HepG2 (cell line): Measurements from ENCODE around the gene TOX4.

Source experiments
- E2F1 ChIP-seq: sonication (generic); formaldehyde crosslinking; IDR thresholded peaks from 2 replicates; pipeline ENCODE4 v1.5.0; 2020; ENCODE audit warnings: missing genetic modification reagents
- MAX ChIP-seq: IDR thresholded peaks from 2 replicates; pipeline ENCODE4 v1.6.1; 2012; ENCODE audit warnings: inconsistent platforms
- MLLT10 ChIP-seq: sonication (generic); formaldehyde crosslinking; IDR thresholded peaks from 2 replicates; pipeline ENCODE4 v1.4.0; 2020; ENCODE audit warnings: missing genetic modification reagents
- TIGD3 ChIP-seq: sonication (generic); formaldehyde crosslinking; IDR thresholded peaks from 2 replicates; pipeline ENCODE4 v1.5.1; 2020; ENCODE audit warnings: mild to moderate bottlenecking, missing genetic modification reagents, borderline replicate concordance
- ZNF382 ChIP-seq: sonication (generic); formaldehyde crosslinking; IDR thresholded peaks from 2 replicates; pipeline ENCODE4 v1.5.0; 2020; ENCODE audit warnings: missing genetic modification reagents, mild to moderate bottlenecking, borderline replicate concordance
- ZNF773 ChIP-seq: sonication (generic); formaldehyde crosslinking; IDR thresholded peaks from 2 replicates; pipeline ENCODE4 v1.4.0; 2020; ENCODE audit warnings: missing genetic modification reagents, borderline replicate concordance

- TF ChIP-seq E2F1 (CRISPR knock-in tag) (no peak), ZNF382 (no peak), MLLT10 (CRISPR knock-in tag) (no peak), ZNF773 (no peak), TIGD3 (CRISPR knock-in tag) (no peak), MAX (no peak)
Measured at GRCh38 chr14:21537090-21537424, 60.1 kb downstream of the TOX4 start.
